Measurements from ENCODE around the gene SLC5A5.

DNA sequence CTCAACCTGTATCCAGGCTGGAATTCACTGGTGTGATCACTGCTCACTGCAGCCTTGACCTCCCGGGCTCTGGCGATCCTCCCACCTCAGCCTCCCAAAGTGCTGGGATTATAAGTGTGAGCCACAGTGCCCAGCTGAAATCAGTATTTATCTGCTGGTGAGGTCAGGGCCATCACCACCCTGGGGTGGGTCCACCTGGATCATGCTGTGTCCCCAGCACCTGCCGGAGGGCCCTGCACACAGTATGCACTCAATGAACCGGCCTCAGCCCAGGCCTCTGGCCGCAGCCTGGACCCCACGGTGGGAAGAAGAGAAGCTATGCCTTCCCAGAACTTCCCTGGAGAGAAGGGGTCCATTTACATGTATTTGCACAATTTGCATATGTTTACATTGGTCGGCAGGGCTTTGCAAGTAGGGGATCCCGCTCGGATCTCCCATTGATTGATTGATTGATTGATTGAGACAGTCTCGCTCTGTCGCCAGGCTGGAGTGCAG is 2.6 kb upstream of the SLC5A5 start:
- TF ChIP-seq, protein P1, sequence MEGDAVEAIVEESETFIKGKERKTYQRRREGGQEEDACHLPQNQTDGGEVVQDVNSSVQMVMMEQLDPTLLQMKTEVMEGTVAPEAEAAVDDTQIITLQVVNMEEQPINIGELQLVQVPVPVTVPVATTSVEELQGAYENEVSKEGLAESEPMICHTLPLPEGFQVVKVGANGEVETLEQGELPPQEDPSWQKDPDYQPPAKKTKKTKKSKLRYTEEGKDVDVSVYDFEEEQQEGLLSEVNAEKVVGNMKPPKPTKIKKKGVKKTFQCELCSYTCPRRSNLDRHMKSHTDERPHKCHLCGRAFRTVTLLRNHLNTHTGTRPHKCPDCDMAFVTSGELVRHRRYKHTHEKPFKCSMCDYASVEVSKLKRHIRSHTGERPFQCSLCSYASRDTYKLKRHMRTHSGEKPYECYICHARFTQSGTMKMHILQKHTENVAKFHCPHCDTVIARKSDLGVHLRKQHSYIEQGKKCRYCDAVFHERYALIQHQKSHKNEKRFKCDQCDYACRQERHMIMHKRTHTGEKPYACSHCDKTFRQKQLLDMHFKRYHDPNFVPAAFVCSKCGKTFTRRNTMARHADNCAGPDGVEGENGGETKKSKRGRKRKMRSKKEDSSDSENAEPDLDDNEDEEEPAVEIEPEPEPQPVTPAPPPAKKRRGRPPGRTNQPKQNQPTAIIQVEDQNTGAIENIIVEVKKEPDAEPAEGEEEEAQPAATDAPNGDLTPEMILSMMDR (IDR thresholded peaks at IDR 0.05): no peak
- TF ChIP-seq POLR2A (IDR thresholded peaks at IDR 0.05): no peak
